Measurements from ENCODE around the gene TEX28.

DNA sequence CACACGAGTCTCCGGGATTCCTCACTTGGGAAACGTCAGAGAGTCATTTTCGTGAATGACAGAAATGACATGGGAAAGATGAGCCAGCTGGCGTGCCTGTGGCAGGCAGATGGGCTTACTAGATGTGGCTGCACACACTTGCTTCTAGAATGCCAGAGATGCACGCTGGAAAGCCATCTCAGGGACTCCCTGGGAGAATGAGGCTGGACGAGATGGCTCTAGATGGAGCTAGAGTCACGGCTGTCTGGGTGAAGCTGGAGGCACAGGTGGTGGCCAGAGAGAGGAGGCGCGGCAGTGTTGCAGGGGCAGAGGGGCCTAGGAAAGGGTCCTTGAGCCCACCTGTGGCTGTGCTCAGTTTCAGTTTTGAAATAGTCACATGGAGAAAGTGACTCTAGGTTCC lies 26.7 kb upstream of the TEX28 start:
- TF ChIP-seq, protein P1, sequence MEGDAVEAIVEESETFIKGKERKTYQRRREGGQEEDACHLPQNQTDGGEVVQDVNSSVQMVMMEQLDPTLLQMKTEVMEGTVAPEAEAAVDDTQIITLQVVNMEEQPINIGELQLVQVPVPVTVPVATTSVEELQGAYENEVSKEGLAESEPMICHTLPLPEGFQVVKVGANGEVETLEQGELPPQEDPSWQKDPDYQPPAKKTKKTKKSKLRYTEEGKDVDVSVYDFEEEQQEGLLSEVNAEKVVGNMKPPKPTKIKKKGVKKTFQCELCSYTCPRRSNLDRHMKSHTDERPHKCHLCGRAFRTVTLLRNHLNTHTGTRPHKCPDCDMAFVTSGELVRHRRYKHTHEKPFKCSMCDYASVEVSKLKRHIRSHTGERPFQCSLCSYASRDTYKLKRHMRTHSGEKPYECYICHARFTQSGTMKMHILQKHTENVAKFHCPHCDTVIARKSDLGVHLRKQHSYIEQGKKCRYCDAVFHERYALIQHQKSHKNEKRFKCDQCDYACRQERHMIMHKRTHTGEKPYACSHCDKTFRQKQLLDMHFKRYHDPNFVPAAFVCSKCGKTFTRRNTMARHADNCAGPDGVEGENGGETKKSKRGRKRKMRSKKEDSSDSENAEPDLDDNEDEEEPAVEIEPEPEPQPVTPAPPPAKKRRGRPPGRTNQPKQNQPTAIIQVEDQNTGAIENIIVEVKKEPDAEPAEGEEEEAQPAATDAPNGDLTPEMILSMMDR (conservative IDR thresholded peaks at IDR 0.05; ENCODE audit: low read depth in 2 of 2) = peak in 1 of 2 experiments; percentile 30; a peak in 2 of 4 replicates
- TF ChIP-seq POLR2AphosphoS5 (IDR thresholded peaks at IDR 0.05; ENCODE audit: low read depth) (no peak), EZH2 (IDR thresholded peaks at IDR 0.05; ENCODE audit: low read depth, unreplicated experiment) (no peak), CREB1 (CRISPR knock-in tag; IDR thresholded peaks at IDR 0.05; ENCODE audit: low read depth) (no peak)
- TF ChIP-seq, protein P2, sequence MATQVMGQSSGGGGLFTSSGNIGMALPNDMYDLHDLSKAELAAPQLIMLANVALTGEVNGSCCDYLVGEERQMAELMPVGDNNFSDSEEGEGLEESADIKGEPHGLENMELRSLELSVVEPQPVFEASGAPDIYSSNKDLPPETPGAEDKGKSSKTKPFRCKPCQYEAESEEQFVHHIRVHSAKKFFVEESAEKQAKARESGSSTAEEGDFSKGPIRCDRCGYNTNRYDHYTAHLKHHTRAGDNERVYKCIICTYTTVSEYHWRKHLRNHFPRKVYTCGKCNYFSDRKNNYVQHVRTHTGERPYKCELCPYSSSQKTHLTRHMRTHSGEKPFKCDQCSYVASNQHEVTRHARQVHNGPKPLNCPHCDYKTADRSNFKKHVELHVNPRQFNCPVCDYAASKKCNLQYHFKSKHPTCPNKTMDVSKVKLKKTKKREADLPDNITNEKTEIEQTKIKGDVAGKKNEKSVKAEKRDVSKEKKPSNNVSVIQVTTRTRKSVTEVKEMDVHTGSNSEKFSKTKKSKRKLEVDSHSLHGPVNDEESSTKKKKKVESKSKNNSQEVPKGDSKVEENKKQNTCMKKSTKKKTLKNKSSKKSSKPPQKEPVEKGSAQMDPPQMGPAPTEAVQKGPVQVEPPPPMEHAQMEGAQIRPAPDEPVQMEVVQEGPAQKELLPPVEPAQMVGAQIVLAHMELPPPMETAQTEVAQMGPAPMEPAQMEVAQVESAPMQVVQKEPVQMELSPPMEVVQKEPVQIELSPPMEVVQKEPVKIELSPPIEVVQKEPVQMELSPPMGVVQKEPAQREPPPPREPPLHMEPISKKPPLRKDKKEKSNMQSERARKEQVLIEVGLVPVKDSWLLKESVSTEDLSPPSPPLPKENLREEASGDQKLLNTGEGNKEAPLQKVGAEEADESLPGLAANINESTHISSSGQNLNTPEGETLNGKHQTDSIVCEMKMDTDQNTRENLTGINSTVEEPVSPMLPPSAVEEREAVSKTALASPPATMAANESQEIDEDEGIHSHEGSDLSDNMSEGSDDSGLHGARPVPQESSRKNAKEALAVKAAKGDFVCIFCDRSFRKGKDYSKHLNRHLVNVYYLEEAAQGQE (IDR thresholded peaks at IDR 0.05; ENCODE audit: unreplicated experiment) = no peak
- TF ChIP-seq, protein P3, sequence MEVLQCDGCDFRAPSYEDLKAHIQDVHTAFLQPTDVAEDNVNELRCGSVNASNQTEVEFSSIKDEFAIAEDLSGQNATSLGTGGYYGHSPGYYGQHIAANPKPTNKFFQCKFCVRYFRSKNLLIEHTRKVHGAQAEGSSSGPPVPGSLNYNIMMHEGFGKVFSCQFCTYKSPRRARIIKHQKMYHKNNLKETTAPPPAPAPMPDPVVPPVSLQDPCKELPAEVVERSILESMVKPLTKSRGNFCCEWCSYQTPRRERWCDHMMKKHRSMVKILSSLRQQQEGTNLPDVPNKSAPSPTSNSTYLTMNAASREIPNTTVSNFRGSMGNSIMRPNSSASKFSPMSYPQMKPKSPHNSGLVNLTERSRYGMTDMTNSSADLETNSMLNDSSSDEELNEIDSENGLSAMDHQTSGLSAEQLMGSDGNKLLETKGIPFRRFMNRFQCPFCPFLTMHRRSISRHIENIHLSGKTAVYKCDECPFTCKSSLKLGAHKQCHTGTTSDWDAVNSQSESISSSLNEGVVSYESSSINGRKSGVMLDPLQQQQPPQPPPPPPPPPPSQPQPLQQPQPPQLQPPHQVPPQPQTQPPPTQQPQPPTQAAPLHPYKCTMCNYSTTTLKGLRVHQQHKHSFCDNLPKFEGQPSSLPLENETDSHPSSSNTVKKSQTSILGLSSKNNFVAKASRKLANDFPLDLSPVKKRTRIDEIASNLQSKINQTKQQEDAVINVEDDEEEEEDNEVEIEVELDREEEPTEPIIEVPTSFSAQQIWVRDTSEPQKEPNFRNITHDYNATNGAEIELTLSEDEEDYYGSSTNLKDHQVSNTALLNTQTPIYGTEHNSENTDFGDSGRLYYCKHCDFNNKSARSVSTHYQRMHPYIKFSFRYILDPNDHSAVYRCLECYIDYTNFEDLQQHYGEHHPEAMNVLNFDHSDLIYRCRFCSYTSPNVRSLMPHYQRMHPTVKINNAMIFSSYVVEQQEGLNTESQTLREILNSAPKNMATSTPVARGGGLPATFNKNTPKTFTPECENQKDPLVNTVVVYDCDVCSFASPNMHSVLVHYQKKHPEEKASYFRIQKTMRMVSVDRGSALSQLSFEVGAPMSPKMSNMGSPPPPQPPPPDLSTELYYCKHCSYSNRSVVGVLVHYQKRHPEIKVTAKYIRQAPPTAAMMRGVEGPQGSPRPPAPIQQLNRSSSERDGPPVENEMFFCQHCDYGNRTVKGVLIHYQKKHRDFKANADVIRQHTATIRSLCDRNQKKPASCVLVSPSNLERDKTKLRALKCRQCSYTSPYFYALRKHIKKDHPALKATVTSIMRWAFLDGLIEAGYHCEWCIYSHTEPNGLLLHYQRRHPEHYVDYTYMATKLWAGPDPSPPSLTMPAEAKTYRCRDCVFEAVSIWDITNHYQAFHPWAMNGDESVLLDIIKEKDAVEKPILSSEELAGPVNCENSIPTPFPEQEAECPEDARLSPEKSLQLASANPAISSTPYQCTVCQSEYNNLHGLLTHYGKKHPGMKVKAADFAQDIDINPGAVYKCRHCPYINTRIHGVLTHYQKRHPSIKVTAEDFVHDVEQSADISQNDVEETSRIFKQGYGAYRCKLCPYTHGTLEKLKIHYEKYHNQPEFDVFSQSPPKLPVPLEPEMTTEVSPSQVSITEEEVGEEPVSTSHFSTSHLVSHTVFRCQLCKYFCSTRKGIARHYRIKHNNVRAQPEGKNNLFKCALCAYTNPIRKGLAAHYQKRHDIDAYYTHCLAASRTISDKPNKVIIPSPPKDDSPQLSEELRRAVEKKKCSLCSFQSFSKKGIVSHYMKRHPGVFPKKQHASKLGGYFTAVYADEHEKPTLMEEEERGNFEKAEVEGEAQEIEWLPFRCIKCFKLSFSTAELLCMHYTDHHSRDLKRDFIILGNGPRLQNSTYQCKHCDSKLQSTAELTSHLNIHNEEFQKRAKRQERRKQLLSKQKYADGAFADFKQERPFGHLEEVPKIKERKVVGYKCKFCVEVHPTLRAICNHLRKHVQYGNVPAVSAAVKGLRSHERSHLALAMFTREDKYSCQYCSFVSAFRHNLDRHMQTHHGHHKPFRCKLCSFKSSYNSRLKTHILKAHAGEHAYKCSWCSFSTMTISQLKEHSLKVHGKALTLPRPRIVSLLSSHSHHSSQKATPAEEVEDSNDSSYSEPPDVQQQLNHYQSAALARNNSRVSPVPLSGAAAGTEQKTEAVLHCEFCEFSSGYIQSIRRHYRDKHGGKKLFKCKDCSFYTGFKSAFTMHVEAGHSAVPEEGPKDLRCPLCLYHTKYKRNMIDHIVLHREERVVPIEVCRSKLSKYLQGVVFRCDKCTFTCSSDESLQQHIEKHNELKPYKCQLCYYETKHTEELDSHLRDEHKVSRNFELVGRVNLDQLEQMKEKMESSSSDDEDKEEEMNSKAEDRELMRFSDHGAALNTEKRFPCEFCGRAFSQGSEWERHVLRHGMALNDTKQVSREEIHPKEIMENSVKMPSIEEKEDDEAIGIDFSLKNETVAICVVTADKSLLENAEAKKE (CRISPR knock-in tag; IDR thresholded peaks at IDR 0.05) = no peak
